HCT116 (cell line): Measurements from ENCODE around the gene RET.

Experiments used
- CBX3 ChIP-seq: IDR thresholded peaks from 2 replicates; pipeline ENCODE4 v1.6.1; 2012; ENCODE audit warnings: low read depth
- CTCF ChIP-seq, 3 experiments: fragments of 200-600 bp in 1 of 3; sonication (generic) in 1 of 3; IDR thresholded peaks in 2 of 3; conservative IDR thresholded peaks in 1 of 3; 2 replicates each; pipeline ENCODE4 v1.5.1; 2012 to 2017; ENCODE audit warnings: low read depth in 2 of 3, low read length in 2 of 3, antibody characterized with exemption in 1 of 3, borderline replicate concordance in 1 of 3, control low read depth in 1 of 3, mild to moderate bottlenecking in 1 of 3, mixed read lengths in 1 of 3, mixed run types in 1 of 3, moderate library complexity in 1 of 3; ENCODE audit not compliant: insufficient read depth in 1 of 3
- EZH2 ChIP-seq: fragments of 200-600 bp; sonication (generic); IDR thresholded peaks from 2 replicates; pipeline ENCODE4 v1.6.1; 2017; ENCODE audit warnings: antibody characterized with exemption, mixed run types
- MAX ChIP-seq: IDR thresholded peaks from 2 replicates; pipeline ENCODE4 v1.6.1; 2012
- POLR2AphosphoS5 ChIP-seq: IDR thresholded peaks from 2 replicates; pipeline ENCODE4 v1.6.1; 2011; ENCODE audit warnings: mild to moderate bottlenecking, low read depth, low read length, moderate library complexity
- RAD21 ChIP-seq: IDR thresholded peaks from 2 replicates; pipeline ENCODE4 v1.6.1; 2012; ENCODE audit warnings: low read depth, mild to moderate bottlenecking
- SIN3A ChIP-seq: IDR thresholded peaks from 2 replicates; pipeline ENCODE4 v1.6.1; 2012; ENCODE audit warnings: low read depth
- SP1 ChIP-seq: IDR thresholded peaks from 2 replicates; pipeline ENCODE4 v1.6.1; 2012; ENCODE audit warnings: low read depth
- SRF ChIP-seq: IDR thresholded peaks from 2 replicates; pipeline ENCODE4 v1.6.1; 2012; ENCODE audit warnings: low read depth
- YY1 ChIP-seq: IDR thresholded peaks from 2 replicates; pipeline ENCODE4 v1.6.1; 2011; ENCODE audit warnings: low read length, low read depth, moderate library complexity, mild to moderate bottlenecking; ENCODE audit not compliant: insufficient replicate concordance; ENCODE audit errors: extremely low read depth
- ZFX ChIP-seq: fragments of 450-650 bp; IDR thresholded peaks from 2 replicates; pipeline ENCODE4 v1.6.1; 2017

GRCh38 chr10:43068136-43068395 is 8.8 kb upstream of the RET start:
- TF ChIP-seq CTCF (IDR thresholded peaks at IDR 0.05 in 2 of 3, conservative IDR thresholded peaks at IDR 0.05 in 1 of 3; ENCODE audit: borderline replicate concordance in 1 of 3, insufficient read depth in 1 of 3, low read depth in 2 of 3, low read length in 2 of 3) = no peak
- TF ChIP-seq POLR2AphosphoS5 = no peak
- no peak for TF ChIP-seq SIN3A
- TF ChIP-seq YY1 = no peak
- no peak for TF ChIP-seq SP1
- no peak for TF ChIP-seq ZFX
- TF ChIP-seq SRF = no peak
- TF ChIP-seq RAD21 = no peak
- TF ChIP-seq CBX3 = no peak
- no peak for TF ChIP-seq EZH2
- no peak for TF ChIP-seq MAX
